OCI-M2 (cell line): Measurements from ENCODE around the gene CREB3L2.
"Not testable (repeated sequence)": the region's sequence is repeated elsewhere in the genome, so short reads cannot be mapped to it uniquely, and the experiment has no call there.

ENCODE experiments used
- DNase-seq: peaks from one replicate; lab custom pipeline; 2025; ENCODE audit not compliant: unreplicated experiment; lab: John Stamatoyannopoulos, UW

The CREB3L2 gene, protein sequence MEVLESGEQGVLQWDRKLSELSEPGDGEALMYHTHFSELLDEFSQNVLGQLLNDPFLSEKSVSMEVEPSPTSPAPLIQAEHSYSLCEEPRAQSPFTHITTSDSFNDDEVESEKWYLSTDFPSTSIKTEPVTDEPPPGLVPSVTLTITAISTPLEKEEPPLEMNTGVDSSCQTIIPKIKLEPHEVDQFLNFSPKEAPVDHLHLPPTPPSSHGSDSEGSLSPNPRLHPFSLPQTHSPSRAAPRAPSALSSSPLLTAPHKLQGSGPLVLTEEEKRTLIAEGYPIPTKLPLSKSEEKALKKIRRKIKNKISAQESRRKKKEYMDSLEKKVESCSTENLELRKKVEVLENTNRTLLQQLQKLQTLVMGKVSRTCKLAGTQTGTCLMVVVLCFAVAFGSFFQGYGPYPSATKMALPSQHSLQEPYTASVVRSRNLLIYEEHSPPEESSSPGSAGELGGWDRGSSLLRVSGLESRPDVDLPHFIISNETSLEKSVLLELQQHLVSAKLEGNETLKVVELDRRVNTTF

DNA sequence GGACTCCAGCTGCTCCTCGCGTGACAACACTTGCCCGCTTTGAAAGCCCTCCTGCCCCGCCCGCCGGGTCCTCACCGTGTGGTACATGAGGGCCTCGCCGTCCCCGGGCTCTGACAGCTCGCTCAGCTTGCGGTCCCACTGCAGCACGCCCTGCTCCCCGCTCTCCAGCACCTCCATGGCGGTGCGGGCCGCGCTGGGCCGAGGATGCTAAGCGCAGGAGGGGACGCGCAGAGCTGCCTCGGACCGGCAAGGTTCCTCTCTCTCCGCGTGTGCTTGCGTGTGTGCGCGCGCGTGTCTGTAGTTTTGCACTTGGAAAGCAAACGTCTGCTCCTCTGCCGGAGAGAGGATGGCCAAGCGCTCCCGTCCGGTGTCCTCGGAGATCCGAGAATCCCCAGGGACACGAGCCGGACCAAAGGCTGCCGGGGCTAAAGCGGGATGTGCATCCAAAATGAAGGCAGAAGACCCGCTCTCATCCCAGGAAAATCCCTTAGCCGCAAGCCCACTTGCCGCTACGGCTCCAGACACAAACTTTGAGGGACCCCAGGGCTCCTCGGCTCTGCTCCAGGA lies at the start of gene CREB3L2:
CREB3L2 (minus strand) TSS at position 558 of the 567 bp plus-strand sequence; CDS start at position 177, 381 bp downstream.
- no peak for DNase-seq

DNA sequence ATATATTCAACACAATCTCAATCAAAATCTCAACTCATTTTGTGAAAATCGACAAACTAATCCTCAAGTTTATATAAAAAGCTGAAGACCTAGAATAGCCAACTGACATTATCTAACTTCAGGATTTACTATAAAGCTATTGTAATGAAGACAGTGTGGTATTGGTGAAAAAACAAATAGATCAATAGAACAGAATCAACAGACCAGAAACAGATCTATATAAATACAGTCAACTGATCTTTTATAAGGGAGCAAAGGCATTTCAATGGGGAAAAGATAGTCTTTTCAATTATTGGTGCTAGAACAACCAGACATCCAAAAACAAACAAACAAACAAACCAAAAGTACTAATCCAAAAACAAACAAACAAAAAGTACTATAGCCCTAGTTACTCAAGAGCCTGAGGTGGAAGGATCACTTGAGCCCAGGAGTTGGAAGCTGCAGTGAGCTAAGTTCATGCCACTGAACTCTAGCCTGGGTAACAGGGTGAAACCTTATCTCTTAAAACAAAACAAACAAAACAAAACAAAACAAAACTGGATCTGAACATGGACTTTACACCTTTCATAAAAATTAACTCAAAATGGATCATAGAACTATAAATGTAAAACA lies 47.7 kb upstream of the CREB3L2 start:
- DNase-seq: no peak

DNA sequence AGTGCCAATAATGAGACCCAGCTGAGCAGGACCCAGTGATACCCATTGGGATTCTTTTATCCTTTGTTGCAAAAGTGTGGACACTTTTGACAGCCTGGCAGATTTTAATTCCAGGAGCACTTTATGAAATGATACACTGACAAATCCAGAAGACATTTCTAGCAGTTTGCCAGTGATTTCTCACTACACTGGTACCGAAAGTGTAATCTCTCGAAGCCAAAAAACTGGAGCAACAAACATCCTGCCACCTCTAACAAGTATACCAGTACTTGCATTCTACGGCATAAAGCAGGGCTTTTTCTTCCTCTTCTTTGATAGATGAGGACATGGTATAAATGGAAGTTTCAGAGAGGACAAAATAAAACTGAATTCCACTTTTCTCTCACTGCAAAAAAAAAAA lies 46.0 kb upstream of the CREB3L2 start:
- no peak for DNase-seq

DNA sequence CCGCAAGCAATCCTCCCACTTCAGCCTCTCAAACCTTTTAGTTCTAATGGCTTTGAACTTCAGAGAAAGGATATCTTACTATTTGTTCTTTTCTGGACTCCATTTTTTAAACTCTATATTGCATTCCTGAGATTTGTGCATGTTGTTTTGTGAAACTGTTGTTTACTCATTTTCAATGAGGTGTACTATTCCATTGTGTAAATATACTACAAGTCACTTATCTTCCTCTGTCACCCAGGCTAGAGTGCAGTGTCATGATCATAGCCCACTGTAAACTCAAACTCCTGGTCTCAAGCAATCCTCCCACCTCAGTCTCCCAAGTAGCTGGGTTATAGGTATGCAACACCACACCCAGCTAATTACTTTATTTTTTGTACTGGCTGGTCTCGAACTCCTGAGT lies 43.0 kb upstream of the CREB3L2 start:
- no peak for DNase-seq

DNA sequence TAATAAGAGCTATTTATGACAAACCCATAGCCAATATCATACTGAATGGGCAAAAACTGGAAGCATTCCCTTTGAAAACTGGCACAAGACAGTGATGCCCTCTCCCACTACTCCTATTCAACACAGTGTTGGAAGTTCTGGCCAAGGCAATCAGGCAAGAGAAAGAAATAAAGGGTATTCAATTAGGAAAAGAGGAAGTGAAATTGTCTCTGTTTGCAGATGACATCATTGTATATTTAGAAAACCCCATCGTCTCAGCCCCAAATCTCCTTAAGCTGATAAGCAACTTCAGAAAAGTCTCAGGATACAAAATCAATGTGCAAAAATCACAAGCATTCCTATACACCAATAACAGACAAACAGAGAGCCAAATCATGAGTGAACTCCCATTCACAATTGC lies 38.2 kb upstream of the CREB3L2 start:
- not testable (repeated sequence) for DNase-seq

DNA sequence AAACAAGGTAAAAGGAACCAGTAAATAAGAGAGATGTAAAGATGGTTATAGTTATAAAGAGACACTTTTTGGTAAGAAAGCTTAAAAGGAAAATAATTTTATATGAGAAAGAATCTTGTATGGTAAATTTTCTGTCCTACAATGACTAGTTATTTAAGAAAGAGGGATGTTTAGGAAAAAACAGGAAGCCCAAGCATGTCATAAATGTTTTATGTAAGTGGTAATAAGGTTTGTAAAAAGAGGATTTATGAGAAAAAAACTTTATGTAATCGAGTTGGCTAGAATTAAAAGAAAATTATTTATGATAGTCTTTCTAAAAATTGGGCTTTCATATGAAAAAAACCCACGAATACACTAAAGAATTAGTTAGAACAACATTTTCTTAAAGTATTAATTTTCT lies 34.2 kb upstream of the CREB3L2 start:
- DNase-seq: no peak

DNA sequence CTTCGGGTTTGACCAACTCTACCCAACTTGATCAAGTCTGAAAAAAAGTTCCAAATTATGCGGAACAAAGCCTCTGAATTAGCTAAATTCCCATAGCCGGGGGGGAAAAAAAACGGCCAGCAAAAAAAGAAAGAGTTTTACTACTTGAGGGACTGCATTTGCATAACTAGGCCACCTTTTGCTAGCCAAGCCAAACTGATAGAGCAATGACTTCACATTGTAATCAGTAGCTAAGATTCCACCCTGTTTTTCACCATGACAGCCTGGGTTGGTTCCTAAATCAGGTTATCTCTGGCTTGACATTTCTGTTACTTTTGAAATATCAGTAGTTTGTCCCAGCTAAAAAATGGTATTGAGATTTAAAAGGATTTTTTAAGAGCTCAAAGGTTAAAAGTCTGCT lies 31.4 kb upstream of the CREB3L2 start:
- DNase-seq: no peak

DNA sequence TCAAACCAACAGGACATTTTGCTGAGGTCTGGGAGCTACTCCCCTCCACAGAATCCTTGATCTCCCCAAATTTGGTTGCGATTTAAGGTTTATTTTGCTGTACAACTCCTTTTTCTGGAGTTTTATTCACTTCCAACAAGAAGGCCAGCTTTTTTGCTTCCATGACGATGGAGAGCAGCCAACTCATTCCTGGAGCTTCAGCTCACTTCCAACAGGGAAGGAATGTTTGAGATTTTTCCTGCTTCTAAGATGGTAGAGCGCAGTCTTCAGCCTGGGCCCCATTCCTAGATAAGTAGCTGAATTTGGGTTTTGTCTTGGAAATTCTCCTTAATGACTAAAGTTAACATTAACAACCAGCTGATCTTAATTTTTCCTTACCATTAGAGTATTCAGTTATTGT lies 30.9 kb upstream of the CREB3L2 start:
- no peak for DNase-seq

DNA sequence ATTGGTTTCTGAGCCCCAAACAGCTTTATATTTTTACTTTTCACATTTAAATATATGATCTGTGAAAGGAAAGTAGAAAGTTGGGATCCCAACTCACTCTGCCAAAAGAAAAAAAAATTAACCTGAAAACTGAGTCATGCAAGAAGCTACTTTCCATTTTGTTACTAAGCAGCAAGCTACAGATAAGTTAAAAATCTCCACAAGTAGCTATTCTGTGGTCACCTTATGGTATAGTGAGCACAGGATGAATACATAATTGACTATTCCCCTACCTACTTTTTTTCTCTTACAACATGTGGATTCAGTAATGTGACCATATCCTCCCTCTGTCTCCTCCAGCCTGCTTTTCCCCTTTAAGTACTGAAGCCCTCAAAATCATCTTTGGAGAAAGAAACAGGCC lies 30.3 kb upstream of the CREB3L2 start:
- DNase-seq: no peak

DNA sequence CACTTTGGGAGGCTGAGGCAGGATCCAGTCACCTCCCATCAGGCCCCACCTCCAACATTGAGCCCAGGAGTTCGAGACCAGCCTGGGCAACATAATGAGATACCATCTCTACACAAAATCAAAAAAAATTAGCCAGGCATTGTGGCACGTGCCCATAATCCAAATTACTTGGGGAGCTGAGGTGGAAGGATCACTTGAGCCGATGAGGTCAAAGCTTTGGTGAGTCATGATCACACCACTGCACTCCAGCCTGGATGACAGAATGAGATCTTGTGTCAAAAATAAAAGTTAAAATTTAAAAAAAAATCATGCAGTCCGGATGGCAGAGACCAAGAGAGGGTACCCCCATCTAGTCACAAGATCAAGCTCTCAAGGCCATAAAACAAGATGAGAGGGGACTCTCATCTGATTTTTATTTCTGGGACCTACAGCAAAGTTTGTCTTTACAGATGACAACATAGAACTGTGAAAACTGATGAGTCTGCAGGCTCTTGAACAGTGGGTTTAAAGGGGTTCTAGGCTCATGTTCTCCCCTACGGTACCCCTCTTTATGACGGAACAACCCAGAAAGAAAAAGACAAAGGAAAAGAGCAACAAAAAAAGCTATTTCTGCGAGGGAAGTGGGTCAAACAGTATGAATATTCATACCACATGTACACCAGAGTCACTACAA lies 28.9 kb upstream of the CREB3L2 start:
- no peak for DNase-seq

DNA sequence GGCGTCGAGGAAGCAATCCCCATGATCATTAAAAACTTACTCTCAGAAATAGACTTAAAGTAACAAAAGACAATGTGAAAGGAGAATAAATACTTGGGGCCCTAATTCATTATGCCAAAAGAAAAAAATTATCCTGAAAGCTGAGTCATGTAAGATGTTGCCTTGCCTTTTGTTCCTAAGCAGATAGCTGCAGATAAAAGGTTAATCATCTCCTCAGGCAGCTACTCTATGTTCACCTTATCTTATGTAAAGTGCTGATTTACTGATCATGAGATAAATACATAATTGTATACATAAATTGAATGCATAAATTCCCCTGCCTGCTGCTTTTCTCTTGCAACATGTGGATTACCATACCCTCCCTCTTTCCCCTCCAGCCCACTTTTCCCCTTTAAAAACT lies 28.1 kb upstream of the CREB3L2 start:
- DNase-seq: no peak

DNA sequence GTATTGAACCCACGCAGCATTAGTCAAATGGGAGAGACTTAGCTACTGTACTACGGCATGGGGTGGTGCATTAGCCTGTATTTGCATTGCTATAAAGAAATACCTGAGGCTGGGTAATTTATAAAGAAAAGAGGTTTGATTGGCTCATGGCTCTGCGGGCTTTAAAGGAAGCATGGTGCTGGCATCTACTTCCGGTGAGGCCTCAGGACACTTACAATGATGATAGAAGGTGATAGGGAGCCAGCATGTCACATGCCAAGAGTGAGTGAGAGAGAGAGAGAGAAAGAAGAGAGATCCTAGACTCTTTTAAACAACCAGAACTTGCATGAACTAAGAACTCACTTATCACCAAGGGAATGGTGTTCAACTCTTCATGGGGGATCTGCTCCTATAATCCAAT lies 27.2 kb upstream of the CREB3L2 start:
- DNase-seq: no peak

DNA sequence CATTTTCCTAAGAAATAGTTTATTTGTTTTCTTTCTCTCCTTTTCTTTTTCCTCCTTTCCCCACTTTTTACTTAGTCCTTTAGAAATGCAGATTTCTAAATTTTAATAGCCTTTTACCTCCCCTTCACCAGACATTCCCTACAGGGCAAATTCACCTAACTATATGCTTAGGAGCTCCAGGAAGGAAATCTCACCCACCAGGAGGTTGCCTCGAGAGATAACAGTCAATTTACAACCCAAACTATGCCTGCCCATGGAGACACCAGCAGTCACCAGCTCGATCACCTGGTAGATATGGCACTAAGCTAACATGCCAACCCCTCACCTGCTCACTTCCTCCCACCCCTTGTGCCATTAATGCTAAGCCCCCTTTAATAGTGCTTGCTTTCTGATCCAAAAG lies 25.2 kb upstream of the CREB3L2 start:
- DNase-seq: no peak

DNA sequence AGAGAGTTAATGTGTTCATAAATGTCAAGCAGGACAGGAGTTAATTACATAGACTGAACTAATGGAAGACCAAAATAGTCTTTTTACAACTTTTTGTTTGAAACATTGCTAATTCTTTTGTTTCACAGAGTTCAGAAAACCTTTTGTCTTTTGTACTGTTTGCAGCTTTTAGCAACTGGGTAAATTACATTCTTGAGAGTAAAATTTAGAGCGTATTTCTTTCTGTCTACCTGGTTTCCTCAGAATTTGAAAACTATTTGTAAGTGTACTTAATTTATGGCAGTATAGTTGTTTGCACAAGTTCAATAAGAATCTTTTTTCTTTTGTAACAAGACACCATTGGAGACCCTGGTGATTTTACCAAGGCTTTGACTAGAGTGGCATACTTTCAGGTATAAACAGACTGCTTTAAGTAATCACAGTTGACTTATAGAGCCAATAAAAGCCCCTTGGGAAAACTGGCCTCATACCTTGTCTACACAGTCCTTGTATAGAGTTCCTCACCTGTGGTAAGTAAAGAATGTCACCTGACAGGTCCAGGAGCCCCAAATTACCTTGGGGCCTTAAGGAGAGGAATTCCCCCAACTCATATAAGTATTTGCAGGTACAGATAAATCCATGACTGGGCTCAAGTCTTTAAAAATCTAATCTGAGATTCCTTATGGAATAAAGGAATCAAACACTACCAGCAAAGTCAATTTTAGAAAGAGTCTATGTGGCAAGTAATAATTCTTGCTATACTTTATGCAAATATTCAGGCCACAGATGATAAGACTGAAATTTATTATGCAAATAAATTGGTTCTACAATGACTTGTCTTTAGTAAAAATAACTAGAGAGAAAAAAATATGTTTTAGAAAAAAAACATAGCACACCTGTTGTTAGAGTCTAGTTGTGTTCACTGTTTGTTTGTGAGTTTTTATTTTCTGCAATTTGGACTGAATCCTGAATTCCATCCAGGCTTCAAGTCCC lies 23.6 kb upstream of the CREB3L2 start:
- no peak for DNase-seq

DNA sequence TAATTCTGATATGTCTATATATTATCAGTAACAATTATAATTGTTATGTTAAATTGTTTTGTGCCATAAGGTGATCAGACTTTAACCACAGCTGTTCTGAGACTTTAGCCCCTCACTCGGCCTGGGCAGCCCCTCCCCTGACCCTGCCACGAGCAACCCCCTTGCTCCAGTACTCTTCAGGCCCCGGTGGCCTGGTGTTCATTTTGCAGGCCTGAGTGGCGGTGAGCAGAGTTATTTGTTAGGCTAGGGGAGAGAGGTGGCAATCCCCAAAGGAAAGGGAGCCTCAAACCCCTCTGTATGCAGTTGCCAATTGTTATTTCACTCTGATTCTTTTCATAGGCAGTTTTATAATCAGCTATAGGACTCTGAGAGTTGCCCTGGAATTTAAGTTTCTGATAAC lies 22.9 kb upstream of the CREB3L2 start:
- no peak for DNase-seq

DNA sequence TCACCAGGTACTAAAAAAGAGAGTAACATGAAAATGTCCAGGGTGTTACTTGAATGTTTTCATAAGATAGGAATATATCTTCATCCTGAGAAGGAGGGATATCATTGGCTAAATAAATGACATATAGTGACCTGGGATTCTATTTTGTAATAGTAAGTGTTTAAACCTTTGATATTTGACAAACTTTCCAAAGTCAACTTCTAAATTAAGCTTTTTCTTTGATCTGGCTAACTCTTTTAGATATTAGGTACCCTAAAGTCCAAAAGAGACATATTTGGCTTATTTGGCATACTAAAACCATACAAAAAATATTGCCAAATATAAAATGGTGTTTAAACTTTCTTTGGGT lies 22.4 kb upstream of the CREB3L2 start:
- DNase-seq: no peak

DNA sequence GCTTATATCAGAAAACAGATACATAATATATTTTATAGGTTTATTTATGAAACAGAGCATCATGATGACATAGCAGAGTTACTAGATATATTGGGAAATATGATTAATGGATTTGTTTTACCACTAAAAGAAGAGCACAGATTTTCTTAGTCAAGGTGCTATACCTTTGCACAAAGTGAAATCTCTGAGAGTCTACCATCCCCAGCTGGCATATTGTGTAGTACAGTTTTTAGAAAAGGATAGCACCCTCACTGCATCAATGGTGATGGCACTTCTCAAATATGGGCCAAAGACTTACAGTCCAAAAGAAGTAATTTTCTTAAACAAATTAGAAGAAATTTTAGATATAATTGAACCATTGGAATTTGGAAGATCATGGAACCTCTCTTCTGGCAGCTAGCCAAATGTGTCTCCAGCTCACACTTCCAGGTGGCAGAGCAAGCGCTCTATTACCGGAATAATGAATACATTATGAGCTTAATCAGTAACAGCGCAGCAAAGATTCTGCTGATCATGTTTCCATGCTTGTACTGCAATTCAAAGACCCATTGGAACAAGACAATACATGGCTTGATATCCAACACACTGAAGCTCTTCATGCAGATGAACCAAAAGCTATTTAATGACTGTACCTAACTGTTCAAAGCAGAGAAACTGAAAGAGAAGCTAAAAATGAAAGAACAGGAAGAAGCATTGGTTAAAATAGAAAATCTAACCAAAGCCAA lies 21.9 kb upstream of the CREB3L2 start:
- no peak for DNase-seq

DNA sequence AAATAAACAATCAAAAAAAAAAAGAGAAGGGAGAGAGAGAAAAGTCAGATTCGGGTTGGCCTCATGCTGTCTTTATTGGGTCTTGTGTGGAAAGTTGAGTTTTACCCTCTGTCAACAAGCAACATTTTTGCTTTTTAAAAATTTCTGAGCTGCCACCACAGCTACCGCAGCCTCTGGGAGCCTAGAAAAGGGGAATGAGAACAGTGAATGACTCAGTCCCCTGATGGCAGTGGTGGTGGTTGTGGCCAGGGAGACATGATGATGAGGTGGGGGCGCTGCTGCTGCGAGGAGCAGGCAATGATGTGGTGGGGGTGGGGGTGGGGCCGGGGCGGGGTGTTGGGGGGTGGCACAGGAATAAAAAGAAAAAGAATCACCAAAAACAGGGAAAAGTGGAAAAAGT lies 20.0 kb upstream of the CREB3L2 start:
- no peak for DNase-seq

DNA sequence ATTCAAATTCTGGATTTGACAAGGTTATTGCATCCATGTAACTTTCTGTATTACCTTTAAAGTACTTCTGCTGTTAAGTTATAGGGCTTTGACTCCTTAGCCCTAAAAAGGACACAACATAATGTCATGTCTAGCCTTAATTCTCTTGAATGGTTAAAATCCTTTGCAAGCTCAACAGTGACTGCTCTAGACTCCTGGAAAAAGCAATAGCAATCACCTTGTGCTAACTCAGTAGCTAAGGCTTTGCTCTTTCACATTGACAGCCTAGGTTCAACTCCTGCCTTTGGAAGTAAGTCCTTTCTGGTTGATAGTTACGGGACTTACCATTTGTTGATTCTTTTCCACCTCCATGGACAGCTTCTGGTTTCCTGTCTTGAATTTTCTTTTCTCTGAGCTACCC lies 16.1 kb upstream of the CREB3L2 start:
- DNase-seq: no peak

DNA sequence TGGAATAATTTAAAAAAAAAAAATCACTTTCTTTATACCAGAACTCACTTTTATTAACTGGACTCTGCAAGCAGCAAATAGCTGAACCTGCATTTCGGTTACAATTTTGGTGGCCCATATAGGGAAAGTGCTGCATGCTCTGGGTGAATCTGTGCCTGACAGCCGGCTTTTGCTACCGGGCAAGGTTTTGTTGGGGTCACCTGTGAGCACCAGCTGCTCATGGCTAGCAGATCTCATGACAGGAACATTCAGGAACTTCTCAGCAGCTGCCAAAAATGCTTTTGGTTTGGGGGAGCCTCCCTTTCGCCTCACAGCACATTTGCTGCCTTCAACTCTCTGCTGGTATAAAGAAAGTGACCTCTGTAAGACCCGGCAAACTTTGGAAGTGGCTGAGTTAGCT lies 13.2 kb upstream of the CREB3L2 start:
- no peak for DNase-seq
